CD4-positive, alpha-beta T cell treated with Interleukin-2 at 100 ng/mL for 4 hours (primary cell): ENCODE measurements around the gene UBN1.
"Not testable (repeated sequence)": the region's sequence is repeated elsewhere in the genome, so short reads cannot be mapped to it uniquely, and the experiment has no call there.

ENCODE experiments used
- DNase-seq: peaks from one replicate; pipeline ENCODE4 v3.0.0-alpha.2; 2020; ENCODE audit warnings: low spot score

Gene UBN1

DNA sequence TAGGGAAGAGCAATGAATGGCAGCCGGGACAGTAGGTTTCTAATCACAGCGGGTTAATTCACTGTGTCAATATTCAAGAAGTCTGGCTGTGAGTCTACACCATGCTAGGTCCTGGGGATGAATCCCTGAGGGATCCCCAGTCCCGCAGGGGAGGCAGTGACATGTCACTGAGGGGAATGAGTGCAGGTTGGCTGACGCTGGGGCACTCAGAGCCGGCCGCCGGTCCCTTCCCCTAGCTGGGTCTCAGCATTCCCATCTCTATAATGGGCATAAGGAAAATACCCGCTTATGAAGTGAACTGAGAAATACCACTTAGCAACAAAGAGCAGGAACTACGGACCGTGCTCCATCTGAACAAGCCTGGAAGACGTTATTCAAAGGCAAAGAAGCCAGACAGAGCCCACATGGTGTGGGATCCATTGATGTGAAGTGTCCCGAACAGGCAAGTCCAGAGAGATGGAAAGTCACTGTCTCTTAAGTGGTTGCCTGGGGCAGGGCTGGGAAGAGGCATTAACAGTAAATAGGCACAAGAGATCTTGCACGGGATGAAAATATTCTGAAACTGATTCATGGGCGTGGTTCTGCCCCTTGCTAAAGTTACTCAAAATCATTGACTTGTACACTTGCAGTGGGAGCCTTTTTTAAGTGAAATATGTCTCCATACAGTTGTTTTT is 57.8 kb downstream of the UBN1 start:
- no peak for DNase-seq

DNA sequence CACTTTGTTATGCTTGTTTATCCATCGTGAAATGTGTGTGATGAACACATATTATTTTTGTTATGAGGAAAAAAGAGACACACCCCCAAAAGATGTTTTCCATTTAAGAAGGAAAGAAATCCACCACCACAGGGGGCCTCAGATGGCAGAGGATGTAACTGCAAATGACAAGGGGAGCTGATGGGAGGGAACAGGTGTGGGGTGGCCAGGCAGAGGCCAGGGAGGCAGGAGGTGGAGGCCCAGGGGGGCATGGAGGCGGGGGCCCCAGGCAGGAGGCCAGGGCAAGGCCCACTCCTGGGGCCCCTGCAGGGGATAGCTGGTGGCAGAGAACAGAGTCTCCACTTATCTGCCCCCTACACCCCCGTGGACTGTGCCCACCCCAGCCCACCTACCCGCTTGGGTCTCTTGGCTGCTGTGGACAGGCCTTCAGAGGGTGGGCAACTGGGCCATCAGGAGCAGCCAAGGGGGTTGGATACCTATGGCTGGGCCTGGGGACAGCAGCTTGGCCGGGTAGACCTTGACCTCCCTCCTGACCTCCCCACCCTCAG is 61.6 kb downstream of the UBN1 start:
- no peak for DNase-seq

DNA sequence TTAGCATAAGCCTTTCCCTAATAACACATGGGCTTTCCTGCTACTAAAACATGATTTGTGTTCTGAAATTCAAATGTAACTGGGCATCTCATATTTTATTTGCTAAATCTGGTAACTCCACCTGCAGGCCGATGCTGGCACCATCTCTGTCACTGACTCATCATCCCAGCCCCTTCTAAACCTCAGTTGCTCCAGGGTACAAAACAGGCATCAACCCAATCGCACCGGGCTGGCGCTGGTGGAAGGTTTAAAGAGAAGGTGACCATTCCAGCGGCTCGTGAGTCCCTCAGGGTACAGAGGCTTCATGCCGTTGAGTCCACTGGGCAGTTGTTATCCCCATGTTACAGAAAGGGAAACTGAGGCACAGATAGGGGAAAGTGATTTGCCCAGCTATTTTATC is 62.5 kb downstream of the UBN1 start:
- no peak for DNase-seq

DNA sequence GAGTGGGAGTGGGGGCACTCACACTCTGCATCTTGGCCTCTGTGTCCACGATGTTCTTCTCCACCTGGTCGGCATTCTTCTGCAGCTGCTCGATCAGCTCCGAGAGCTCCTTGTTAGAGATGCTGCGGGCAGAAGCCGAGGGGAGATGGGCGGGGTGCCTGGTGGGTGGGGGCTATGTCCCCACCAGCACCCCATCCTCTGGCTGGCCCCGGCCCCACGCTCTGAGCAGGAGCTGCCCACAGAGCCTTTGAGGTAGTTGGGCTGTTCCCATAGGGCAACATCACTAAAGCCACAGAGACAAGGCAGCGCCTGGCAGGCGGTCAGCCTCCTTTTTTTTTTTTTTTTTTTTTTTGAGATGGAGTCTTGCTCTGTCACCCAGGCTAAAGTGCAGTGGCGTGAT is 63.5 kb downstream of the UBN1 start:
- DNase-seq, result no peak

DNA sequence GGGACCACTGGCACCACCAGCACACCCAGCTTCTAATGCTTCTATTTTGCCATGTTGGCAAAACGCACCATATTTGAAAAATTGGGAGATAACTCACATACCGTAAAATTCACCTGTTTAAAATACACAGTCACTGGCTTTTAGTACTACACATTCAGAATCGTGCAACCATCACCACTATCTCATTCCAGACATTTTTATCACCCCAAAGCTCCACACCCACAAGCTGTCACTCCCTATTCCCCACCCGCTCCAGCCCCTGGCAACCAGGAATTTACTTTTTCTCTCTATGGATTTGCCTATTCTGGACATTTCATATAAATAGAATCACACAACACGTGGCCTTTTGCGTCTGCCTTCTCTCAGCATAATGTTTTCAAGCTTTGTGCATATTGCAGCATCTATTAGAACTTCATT is 64.7 kb downstream of the UBN1 start:
- no peak for DNase-seq

DNA sequence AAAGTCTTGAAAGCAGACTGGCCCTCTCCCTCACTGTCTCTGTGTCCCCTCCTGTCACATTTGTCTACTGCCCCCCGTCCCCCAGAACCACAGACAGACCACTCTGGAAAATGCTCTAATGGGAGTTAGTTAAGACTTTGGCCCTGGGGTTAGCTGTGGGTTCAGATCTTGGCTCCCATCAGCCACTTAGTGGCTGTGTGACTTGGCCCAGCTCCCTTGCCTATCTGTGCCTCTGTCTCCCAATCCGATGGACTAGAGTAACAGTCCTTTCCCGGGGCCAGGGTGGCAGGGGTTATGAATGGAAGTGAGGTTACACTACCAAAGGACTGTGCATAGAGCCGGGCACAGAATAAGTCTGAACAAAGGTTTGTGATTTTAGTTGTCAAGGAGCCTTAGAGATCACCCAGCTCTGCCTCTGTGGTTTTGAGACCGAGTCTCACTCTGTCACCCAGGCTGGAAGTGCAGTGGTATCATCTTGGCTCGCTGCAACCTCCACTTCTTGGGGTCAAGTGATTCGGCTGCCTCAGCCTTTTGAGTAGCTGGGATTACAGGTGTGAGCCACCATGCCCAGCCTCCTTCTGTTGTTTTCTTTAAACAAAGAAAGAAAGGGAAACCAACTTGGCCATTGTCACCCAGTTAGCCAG is 66.0 kb downstream of the UBN1 start:
- DNase-seq, result no peak

DNA sequence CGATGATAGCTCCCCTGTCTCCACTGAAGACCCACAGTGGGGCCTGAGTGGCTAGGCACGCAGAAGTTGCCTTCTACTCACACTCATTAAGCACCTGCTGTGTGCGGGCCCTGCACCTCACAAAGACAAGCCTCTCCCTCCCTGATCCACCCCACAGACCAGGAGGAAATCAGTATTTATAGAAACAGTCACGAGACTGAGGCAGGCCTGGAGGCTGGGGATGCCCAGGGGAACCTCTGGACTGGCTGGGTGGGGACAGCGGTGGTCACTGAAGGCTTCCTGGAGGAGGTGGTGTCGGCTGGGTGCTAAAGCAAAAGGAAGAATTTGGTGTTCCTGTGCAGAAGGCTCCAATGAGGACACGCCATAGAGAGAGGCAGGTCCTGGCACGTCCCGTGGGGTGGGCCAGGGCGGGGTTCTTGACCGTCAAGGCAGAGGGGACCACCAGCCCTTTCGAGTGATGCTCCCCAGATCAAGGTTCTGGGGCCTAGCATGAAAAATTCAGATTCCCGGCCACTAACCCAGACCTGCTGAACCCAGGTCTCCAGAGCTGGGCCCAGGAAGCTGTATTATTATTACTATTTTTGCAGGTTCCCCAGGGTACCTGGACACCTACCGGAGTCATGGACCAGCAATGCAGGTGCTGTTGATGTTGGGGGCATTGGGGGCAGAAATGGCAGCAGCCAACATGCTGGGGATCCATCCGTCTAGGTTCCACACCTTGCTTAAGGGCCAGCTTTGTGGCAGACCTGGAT is 66.7 kb downstream of the UBN1 start:
- no peak for DNase-seq

DNA sequence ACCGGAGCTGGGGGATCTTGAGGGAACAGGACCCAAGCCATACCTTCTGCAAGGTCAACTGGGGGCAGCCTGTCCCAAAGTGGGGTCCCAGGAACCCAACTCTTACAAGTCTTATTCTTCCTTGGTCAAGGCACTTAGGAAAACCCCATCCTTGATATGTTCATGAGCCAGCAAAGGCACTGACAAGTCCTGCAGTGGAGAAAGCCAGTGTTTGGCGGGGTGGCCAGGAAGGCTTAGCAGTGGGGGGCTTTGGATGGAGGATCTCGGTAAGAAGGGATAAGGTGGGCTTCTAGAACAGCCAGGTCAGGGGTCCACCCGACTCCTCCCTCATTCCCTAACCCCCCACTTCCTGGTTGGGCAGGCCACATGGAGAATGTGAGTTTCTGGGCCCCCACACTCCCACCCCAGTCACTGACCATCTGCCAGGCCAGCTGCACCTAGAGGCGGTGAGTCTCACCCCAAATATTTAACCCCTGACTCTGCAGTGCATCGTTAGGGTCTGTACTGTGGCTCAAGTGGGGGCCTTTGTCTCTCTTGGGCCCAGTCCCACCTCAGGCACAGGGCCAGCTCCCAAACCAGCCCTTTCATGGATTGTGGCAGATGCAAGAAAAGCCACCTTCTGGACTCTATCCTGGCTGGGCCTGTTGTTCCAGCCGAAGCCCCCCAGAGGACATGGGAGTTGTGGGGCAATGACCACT is 67.4 kb downstream of the UBN1 start:
- DNase-seq, result no peak

DNA sequence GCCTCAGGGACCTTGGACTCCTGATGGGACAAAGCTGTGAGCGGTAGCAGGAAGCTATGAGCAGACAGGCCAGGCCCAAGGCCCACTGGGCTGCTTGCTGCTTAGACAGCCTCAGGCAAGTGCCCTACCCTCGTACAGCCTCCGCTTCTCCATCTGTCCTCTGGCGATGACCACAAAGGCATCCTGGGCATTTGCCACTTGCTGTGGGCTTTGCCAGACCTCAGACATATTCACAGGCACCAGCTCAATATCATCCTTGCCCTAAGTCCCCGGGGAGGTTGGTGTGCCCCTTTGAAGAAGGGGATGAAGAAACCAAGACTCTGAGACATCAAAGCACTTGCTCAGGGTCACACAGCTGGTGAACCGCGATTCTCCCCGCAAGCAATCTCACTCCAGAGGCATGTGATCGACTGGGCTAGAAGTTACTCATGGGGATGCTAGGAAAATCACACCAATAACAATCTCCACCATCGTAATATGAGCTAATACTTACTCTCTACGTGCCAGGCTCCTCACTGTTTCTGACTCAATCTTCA is 68.0 kb downstream of the UBN1 start:
- no peak for DNase-seq

DNA sequence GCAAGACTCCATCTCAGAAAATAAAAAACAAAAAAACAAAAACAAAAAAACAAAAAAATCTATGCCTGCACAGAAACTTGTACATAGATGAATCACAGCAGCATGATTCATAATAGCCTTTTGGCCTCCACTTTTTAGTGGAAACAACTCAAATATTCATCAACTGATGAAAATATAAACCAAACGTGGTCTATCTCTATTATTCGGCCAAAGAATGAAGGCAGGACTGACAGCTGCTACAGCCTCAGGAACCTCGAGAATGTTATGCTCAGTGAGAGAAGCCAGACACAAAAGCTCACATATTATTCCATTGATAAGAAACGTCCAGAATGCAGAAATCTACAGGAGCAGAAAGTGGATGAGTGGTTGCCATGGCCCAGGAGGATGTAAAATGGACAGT is 69.8 kb downstream of the UBN1 start:
- no peak for DNase-seq

DNA sequence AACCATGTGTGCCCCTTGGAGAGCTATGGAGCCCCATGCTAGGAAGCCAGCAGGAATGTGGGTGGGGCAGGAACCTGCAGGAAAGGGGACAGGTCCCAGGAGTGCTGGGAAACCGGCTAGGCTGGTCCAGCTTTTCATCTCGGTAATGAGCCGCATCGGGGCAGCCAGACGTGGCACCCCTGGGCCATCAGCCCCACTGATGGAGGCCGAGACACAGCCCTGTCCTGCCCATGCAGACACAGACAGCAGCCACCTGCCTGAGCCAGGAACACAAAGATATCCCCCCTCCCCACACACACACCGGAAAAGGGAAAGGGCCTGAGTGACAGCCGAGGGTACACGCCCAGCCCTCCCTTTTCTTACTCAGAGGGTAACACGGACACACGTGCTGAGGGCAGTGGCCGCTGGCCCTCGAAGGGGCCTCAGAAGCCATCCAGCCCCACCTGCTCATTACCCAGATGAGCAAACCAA is 71.5 kb downstream of the UBN1 start:
- DNase-seq, result no peak

DNA sequence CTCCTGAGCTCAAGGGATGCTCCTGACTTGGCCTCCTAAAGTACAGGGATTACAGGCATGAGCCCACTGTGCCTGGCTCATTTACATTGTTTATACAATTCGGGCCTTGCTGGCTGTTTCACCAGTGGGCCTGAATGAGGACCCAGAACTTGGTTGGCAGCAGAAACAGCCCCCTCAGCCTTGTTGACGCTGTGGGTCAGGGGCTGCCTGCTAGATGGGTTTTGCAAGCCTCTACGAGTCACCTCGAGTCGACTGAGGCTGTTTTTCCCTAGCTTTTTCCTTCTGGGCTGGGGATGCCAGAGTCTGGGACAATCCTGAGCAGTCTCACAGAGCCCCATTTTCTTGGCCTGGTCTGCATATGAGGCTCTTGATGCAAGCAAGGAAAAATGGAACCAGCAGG is 73.5 kb downstream of the UBN1 start:
- no peak for DNase-seq

DNA sequence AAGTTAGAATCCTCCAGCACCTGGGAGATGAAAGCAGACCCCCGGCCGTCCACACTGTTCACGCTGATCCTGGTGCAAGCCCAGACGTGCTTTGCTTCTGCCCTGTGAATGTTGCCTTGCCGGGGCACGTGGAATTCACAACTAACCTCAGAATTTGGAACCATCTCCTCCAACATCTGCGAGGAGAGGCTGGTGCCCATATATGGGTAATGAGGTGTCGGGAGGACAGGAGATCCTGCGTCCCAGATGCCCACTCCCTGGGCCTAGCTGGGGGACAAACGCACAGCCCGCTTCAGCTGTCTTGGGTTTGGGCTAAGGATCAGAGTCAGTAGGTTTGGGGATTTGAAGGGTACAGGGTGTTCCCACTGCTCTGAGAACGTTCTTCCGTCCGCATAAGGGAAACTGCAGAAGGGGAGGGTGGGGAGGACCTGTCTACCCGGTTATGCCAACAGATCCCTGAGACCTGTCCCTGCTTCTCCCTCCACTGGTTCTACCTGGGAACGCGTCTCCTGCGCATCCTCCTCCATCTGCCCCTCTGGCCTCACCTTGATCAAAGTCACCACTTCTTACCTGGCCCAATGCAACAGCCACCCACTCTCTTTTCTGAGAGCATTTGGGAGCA is 75.6 kb downstream of the UBN1 start:
- DNase-seq, result no peak

DNA sequence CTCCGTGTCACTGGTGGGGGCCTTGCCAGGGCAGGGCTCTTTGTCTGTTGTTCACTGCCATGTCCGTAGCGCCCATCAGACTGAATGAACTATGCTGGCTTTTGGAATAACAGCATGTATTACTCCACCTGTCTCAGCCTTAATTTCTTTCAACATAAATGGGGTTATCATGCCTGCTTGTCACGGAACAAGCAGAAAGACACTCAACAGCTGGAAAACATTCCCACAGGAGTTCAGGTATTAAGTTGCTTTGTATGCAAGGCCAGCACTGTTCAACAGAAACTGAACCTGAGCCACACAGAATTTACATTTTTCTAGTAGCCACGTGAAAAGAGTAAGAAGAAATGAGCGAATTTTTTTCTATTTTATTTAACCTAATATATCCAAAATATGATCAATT is 76.6 kb downstream of the UBN1 start:
- DNase-seq, result no peak

DNA sequence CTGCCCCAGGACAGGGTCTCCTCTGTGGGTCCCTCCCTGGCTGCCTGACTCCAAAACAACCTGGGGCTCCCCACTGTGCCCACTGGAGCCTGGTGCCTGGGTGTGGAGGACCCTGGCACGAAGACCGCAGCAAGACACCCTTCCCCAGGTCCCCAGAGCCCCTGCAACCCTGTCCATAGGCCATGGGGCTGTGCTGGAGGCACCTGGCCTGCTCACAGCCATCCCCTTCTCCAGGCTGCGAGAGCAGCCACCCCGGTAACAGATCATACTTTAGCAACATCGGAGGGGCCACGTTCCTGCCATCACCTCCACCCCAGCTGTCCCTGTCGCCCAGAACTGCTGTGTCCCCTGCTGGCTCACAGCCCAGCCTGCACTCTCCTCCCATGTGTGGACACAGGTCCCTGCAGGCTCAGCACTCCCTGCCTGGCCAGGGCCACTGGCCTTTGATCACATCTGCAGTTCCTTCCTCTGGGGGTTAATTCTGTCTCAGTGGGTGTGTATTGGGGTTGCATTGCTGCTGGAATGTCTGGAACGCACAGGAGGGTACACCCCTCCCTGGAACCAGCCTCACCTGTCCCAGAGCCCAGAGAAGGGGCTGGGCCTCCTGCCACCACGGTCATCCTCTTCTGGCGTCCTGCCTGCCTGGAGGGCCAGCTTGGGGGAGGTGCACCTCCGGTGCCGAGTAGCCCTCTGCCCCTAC is 77.5 kb downstream of the UBN1 start:
- DNase-seq, result no peak

DNA sequence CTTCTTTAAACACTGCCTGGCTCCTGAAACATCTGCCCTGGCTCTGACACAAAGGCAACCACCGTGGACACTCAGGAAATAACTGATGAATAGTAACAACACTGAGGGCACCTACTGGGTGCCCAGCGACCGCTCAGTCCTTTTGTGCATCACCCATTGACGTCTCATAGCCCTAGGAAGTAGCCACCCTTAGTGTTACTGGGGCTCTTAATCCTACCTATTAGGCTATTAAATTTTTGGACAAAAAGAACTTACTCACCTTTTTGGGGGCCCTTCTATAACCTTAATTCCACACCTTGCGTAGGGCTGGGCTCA is 78.0 kb downstream of the UBN1 start:
- DNase-seq, result no peak

DNA sequence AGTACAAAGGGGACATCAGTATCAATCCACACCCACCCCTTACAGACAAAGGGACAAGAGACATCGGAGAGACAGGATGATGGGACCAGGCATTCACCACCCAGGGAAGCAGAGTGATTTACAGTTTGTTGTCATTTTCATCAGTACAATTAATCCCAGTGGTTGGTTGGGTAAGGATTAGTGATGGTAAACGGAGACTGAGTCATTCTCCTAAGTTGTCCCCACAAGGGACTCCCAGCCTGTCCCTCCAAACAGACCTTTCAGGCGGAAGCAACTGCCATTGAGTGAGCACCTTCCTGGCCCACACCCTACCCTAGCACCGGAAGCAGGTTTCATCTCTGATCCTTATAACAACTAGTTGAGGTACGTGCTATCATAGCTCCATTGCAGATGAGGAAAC is 78.5 kb downstream of the UBN1 start:
- no peak for DNase-seq

DNA sequence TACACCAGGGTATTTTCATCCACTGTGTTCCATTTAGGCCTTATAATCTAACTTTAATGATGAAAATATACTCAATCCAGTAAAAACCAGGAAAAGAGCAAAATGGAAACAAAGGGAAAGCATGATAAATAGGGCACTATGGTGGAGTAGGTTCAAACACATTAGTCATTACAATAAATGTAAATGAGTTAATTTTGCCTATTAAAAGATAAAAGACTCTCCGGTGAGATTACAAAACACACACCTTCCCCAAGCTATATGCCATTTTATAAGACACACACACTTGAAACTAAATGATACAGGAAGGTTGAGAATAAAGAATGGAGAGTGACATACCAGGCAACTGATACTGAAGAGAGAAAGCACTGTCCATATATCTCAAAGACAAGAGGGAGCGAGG is 79.6 kb downstream of the UBN1 start:
- DNase-seq, result no peak

DNA sequence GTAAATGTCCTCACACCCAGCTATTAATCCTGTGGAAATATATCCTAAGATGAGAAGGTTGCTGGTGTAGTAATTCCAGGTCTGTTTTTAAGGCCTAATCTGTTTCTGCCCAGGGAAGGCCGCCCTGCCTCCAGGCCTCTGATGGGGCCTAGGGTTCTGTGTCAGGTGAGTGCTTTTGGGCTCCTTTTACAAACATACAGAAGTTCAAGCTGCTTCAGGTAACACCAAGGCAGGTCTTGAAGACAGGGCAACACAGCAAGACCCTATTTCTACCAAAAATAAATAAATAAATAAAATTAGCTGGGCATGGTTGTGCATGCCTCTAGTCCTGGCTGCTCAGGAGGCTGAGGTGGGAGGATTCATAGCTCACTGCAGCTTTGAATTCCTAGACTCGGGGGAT is 80.4 kb downstream of the UBN1 start:
- no peak for DNase-seq

DNA sequence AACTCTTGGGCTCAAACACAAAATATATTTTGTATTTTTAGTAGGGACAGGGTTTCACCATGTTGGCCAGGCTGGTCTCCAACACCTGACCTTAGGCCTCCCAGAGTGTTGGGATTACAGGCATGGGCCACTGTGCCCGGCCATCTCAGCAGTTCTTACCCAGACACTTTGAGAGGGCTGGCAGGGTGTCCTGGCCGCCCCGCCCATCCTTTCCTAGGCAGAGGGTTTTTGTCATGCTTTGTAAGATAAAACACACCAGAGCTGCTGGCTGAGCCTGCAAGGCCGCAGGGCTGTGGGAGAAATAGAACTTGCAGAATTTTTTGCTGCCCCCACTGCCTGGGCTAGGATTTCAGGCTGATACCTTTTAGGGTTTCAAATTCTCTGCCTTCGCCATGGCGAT is 80.9 kb downstream of the UBN1 start:
- DNase-seq, result no peak

DNA sequence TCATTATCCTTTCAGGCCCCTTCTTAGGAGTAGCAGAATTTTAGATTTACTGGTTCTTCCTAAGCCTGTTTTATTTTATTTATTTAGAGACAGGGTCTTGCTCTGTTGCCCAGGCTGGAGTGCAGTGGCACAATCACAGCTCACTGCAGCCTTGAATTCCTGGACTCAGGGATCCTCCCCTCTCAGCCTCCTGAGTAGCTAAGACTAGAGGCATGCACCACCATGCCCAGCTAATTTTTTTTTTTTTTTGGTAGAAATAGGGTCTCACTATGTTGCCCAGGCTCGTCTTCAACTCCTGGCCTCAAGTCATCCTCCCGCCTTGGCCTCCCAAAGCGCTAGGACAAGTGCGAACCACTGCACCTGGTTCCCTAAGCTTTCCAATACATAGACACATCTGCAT is 82.3 kb downstream of the UBN1 start:
- DNase-seq, result not testable (repeated sequence)
